GM12878 (cell line): ENCODE results near the gene MLLT3. TPM values are rescaled to one million over a fixed set of nuclear protein-coding genes. Genes with fewer than 3 reads are reported as not detected.

Experiments
- ATAC-seq: fragments of 200-7000 bp; cut with Tn5 transposase; 3 replicates; pipeline ENCODE4 v1.9.1; 2020; ENCODE audit warnings: mild to moderate bottlenecking, moderate library complexity
- BruUV-seq: library from RNA; stranded (reverse); fragments of 400-500 nt; replicated peaks from 2 replicates; lab custom pipeline; 2021; lab: Mats Ljungman, UMichigan
- CTCF ChIA-PET: fragments of 300-600 bp; sonication (Branson Sonifier 250); formaldehyde crosslinking; extraction: SDS; loops from one replicate; lab custom pipeline; 2021; ENCODE audit warnings: inconsistent platforms; lab: Yijun Ruan, JAX
- POLR2A ChIA-PET: fragments of 350-600 bp; formaldehyde crosslinking; extraction: SDS; loops from one replicate; lab custom pipeline; 2021; ENCODE audit warnings: inconsistent platforms; lab: Charles Lee
- RAD21 ChIA-PET: fragments of 300-600 bp; sonication (Branson Sonifier 250); formaldehyde crosslinking; loops from one replicate; lab custom pipeline; 2023; ENCODE audit warnings: antibody characterized with exemption; ENCODE audit not compliant: unreplicated experiment; lab: Charles Lee
- SMC1A ChIA-PET: fragments of 300-600 bp; sonication (Branson Sonifier 250); formaldehyde crosslinking; loops from one replicate; lab custom pipeline; 2023; ENCODE audit not compliant: unreplicated experiment, uncharacterized antibody; lab: Charles Lee
- DNase-seq: peaks from one replicate; pipeline ENCODE4 v3.0.0-alpha.2; 2011; ENCODE audit warnings: low read depth, low spot score
- FAIRE-seq: peaks from 3 replicates; lab custom pipeline; 2011; peaks lifted over from hg19 to GRCh38; lab: Jason Lieb, UNC
- H2AFZ ChIP-seq: 2 replicates; pipeline ENCODE4 v1.6.0; 2011; ENCODE audit warnings: low read depth, low read length, control low read depth; ENCODE audit not compliant: control insufficient read depth
- H3K27ac ChIP-seq: 2 replicates; pipeline ENCODE4 v1.5.1; 2011; ENCODE audit warnings: control low read depth; ENCODE audit not compliant: control insufficient read depth, insufficient read depth
- H3K27me3 ChIP-seq, 2 experiments: replicated peaks in 1 of 2; 2 replicates each; pipeline versions ENCODE4 v1.6.0 to v1.6.1; 2011; ENCODE audit warnings: low read length in 1 of 2; ENCODE audit not compliant: control insufficient read depth in 2 of 2, insufficient read depth in 2 of 2
- H3K36me3 ChIP-seq, 2 experiments: 2 replicates each; pipeline ENCODE4 v1.5.1; 2011; ENCODE audit warnings: low read length in 1 of 2; ENCODE audit not compliant: control insufficient read depth in 2 of 2, insufficient read depth in 2 of 2
- H3K4me1 ChIP-seq: 2 replicates; pipeline ENCODE4 v1.6.1; 2011; ENCODE audit warnings: mild to moderate bottlenecking, low read length, moderate library complexity, mixed read lengths; ENCODE audit not compliant: control insufficient read depth, insufficient read depth
- H3K4me2 ChIP-seq: 2 replicates; pipeline ENCODE4 v1.6.0; 2011; ENCODE audit warnings: control low read depth; ENCODE audit not compliant: control insufficient read depth, insufficient read depth
- H3K4me3 ChIP-seq: fragments of 200-600 bp; sonication (generic); 2 replicates; pipeline ENCODE4 v1.5.1; 2016
- H3K79me2 ChIP-seq: 2 replicates; pipeline ENCODE4 v1.6.0; 2011; ENCODE audit warnings: low read length; ENCODE audit not compliant: control insufficient read depth, insufficient read depth
- H3K9ac ChIP-seq: 2 replicates; pipeline ENCODE4 v1.8.0; 2011; ENCODE audit warnings: low read length, control low read depth, mixed read lengths; ENCODE audit not compliant: control insufficient read depth, insufficient read depth
- H3K9me3 ChIP-seq: replicated peaks from 3 replicates; pipeline ENCODE4 v1.5.1; 2011; ENCODE audit warnings: mild to moderate bottlenecking, low read length; ENCODE audit not compliant: control insufficient read depth, insufficient read depth
- H4K20me1 ChIP-seq: 2 replicates; pipeline ENCODE4 v1.6.0; 2011; ENCODE audit not compliant: control insufficient read depth, insufficient read depth
- BCL11A ChIP-seq: IDR thresholded peaks from 2 replicates; pipeline ENCODE4 v1.6.1; 2011; ENCODE audit warnings: low read depth, low read length
- EGR1 ChIP-seq, 2 experiments: IDR thresholded peaks; 1 replicate in 1 of 2; 2 replicates in 1 of 2; pipeline ENCODE4 v1.6.1; 2011 to 2012; ENCODE audit warnings: low read depth in 2 of 2, low read length in 2 of 2, borderline replicate concordance in 1 of 2, mild to moderate bottlenecking in 1 of 2, moderate library complexity in 1 of 2
- ETV6 ChIP-seq, 2 experiments: fragments of 450-650 bp in 1 of 2; IDR thresholded peaks in 1 of 2; conservative IDR thresholded peaks in 1 of 2; 2 replicates each; pipeline ENCODE4 v1.6.1; 2014; ENCODE audit warnings: antibody characterized with exemption in 1 of 2, borderline replicate concordance in 1 of 2, low read depth in 1 of 2, mild to moderate bottlenecking in 1 of 2, moderate library complexity in 1 of 2
- EZH2 ChIP-seq: IDR thresholded peaks from 2 replicates; pipeline ENCODE4 v1.6.1; 2012; ENCODE audit warnings: low read depth, mild to moderate bottlenecking, control low read depth, inconsistent platforms, low read length, borderline replicate concordance; ENCODE audit not compliant: control insufficient read depth
- IKZF1 ChIP-seq: fragments of 450-650 bp; conservative IDR thresholded peaks from 2 replicates; pipeline ENCODE4 v1.6.1; 2017; ENCODE audit warnings: antibody characterized with exemption, mild to moderate bottlenecking
- NR2C2 ChIP-seq: IDR thresholded peaks from 2 replicates; pipeline ENCODE4 v1.6.1; 2011; ENCODE audit warnings: borderline replicate concordance, low read depth; ENCODE audit not compliant: control insufficient read depth, insufficient read length
- PAX8 ChIP-seq: fragments of 450-650 bp; IDR thresholded peaks from 2 replicates; pipeline ENCODE4 v1.6.1; 2017; ENCODE audit warnings: mild to moderate bottlenecking, moderate library complexity
- YY1 ChIP-seq: IDR thresholded peaks from 2 replicates; pipeline ENCODE4 v1.6.1; 2011; ENCODE audit warnings: low read depth, mild to moderate bottlenecking, low read length
- ZNF274 ChIP-seq: IDR thresholded peaks from one replicate; pipeline ENCODE4 v1.8.0; 2011; ENCODE audit not compliant: insufficient read length, insufficient read depth
- WGBS: methylation state at CpG from one replicate; pipeline ENCODE4 v1.1.6; 2016; ENCODE audit warnings: low lambda C conversion rate; ENCODE audit not compliant: insufficient replicate concordance, insufficient coverage; ENCODE audit errors: missing lambda C conversion rate; 5-methylcytosine and 5-hydroxymethylcytosine counted together
- in situ Hi-C: fragments of 300-500 bp; cut with MboI; formaldehyde crosslinking; loops from 9 replicates; pipeline ENCODE4 v1.14.3; 2018; ENCODE audit warnings: mixed read lengths
- intact Hi-C: fragments of 100-400 bp; cut with micrococcal nuclease; formaldehyde crosslinking; loops from one replicate; pipeline ENCODE4 v1.14.2; 2022; ENCODE audit not compliant: unreplicated experiment
- polyA plus RNA-seq, 11 experiments: library from polyadenylated mRNA; depleted of rRNA in 4 of 11; unstranded in 6 of 11; stranded (reverse) in 5 of 11; fragments of >200 nt; fragmentation: Nextera tagmentation in 4 of 11; fragmentation: Illumina TruSeq in 1 of 11; extraction: Ambion mirVana in 4 of 11; extraction: Trizol in 1 of 11; gene quantifications; 1 replicate in 1 of 11; 2 replicates in 10 of 11; pipeline versions ENCODE4 v1.2.1 to v1.2.3, GENCODE V29; 2011 to 2016; ENCODE audit warnings: inconsistent platforms in 2 of 11, missing spikeins in 2 of 11, low read depth in 1 of 11
- total RNA-seq, 4 experiments: library from RNA; depleted of rRNA in 3 of 4; stranded (reverse); fragments of >200 nt in 3 of 4; fragmentation: Illumina TruSeq in 1 of 4; extraction: Trizol in 1 of 4; gene quantifications; 2 replicates each; pipeline versions ENCODE4 v1.2.1 to v1.2.3, GENCODE V29; 2013 to 2021
- TF ChIP-seq, protein P1 (sequence below): fragments of 450-650 bp; formaldehyde crosslinking; IDR thresholded peaks from 2 replicates; pipeline ENCODE4 v1.5.0; 2022; ENCODE audit warnings: mild to moderate bottlenecking, missing genetic modification characterization

The MLLT3 gene
- total and polyA plus RNA-seq, 10 of the 15 experiments (the other 5 are each of a cell fraction or from before 2014, with no cell fraction given), result 17.7 to 72.3 (median 35.6) TPM

DNA sequence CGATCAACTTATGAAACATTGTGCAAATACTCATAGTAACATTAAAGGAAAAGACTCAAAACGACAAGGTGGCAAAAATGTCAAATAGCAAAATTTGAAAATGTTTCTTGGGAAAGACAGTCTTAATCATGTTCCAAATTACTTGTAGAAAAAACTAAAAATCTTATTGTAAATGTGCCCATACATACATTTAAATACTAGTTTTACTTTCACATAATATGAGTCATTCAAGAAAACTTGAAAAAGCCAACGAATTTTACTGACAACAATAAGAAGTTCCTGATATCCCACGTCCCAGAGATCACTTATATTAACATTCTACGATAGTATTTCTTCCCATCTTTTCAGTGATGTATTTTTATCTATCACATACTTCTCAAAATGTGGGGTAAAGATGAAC, 13.7 kb downstream of the MLLT3 start:
- Histone ChIP-seq H2AFZ (no peak overlapping the region), H4K20me1 (no peaks in the 10 kb centered on the region), H3K79me2 (peaks cover 86% of the 10 kb centered on the region), H3K4me2 (no peak overlapping the region), H3K4me1 (peaks cover 3% of the 10 kb centered on the region; the same call in 1 of the 2 replicates), H3K4me3 (no peak overlapping the region), H3K9me3 (no peaks in the 10 kb centered on the region), H3K36me3 (no peaks in the 10 kb centered on the region; a peak in 1 of 4 replicates), H3K9ac (no peak overlapping the region)
- SMC1A ChIA-PET, result interaction anchor here (0.8 to 5.6 kb wide), 6 partner anchors 10 to 75 kb away, joined by 3 to 39 read pairs (median 12); partner anchors contain the start of gene MLLT3
- POLR2A ChIA-PET, result interaction anchor here (0.5 to 2.5 kb wide), 7 partner anchors 9 to 107 kb away, joined by 3 to 14 read pairs (median 7); no protein-coding TSS in a partner anchor
- 60% methylated on average over 5 of the region's 5 CpGs for WGBS
- ATAC-seq (no peak), DNase-seq (no peak), FAIRE-seq (no peak)
- RAD21 ChIA-PET, result interaction anchor here (1.1 to 2.7 kb wide), 3 partner anchors 9 to 55 kb away, joined by 4 to 18 read pairs (median 15); partner anchors contain the start of gene MLLT3
- CTCF ChIA-PET, result interaction anchor here (1.1 to 2.5 kb wide), 4 partner anchors 10 to 332 kb away, joined by 5 to 12 read pairs (median 6); partner anchors contain the start of gene MLLT3
- TF ChIP-seq IKZF1, result no peak
- TF ChIP-seq EZH2, result no peak
- TF ChIP-seq BCL11A, result no peak
- TF ChIP-seq EGR1 (IDR thresholded peaks at IDR 0.05; ENCODE audit: borderline replicate concordance in 1 of 2, low read depth in 2 of 2, low read length in 2 of 2), result no peak
- TF ChIP-seq PAX8, result no peak
- TF ChIP-seq NR2C2, result no peak
- TF ChIP-seq, protein P1, sequence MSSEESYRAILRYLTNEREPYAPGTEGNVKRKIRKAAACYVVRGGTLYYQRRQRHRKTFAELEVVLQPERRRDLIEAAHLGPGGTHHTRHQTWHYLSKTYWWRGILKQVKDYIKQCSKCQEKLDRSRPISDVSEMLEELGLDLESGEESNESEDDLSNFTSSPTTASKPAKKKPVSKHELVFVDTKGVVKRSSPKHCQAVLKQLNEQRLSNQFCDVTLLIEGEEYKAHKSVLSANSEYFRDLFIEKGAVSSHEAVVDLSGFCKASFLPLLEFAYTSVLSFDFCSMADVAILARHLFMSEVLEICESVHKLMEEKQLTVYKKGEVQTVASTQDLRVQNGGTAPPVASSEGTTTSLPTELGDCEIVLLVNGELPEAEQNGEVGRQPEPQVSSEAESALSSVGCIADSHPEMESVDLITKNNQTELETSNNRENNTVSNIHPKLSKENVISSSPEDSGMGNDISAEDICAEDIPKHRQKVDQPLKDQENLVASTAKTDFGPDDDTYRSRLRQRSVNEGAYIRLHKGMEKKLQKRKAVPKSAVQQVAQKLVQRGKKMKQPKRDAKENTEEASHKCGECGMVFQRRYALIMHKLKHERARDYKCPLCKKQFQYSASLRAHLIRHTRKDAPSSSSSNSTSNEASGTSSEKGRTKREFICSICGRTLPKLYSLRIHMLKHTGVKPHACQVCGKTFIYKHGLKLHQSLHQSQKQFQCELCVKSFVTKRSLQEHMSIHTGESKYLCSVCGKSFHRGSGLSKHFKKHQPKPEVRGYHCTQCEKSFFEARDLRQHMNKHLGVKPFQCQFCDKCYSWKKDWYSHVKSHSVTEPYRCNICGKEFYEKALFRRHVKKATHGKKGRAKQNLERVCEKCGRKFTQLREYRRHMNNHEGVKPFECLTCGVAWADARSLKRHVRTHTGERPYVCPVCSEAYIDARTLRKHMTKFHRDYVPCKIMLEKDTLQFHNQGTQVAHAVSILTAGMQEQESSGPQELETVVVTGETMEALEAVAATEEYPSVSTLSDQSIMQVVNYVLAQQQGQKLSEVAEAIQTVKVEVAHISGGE, result no peak
- no peak for TF ChIP-seq ETV6 (conservative IDR thresholded peaks at IDR 0.05 in 1 of 2, IDR thresholded peaks at IDR 0.05 in 1 of 2; ENCODE audit: borderline replicate concordance in 1 of 2, low read depth in 1 of 2)
- no peak for TF ChIP-seq ZNF274
- no peak for TF ChIP-seq YY1
- TF ChIP-seq, all 136 proteins: peak for 0
- in situ Hi-C loops, result no loop called here
- intact Hi-C loops, result no loop called here
- H3K27ac ChIP-seq, result no peak overlapping the region
- BruUV-seq, result no TSS peak
- H3K27me3 ChIP-seq, result no peaks in the 10 kb centered on the region
